Gastrocnemius medialis (tissue), 4 donors: ENCODE measurements around the gene AKAP9.
"Not testable (repeated sequence)": the region's sequence is repeated elsewhere in the genome, so short reads cannot be mapped to it uniquely, and the experiment has no call there.

Experiments used
- POLR2A ChIP-seq, 2 donors: fragments of 450-650 bp; IDR thresholded peaks; one replicate each; pipeline ENCODE4 v1.6.1; 2017; ENCODE audit warnings: antibody characterized with exemption in 2 of 2, mild to moderate bottlenecking in 2 of 2, moderate library complexity in 2 of 2
- TF ChIP-seq, protein P1 (sequence below), 5 experiments: fragments of 450-650 bp in 3 of 5; fragments of 200-600 bp in 2 of 5; sonication (generic) in 2 of 5; IDR thresholded peaks in 4 of 5; conservative IDR thresholded peaks in 1 of 5; 1 replicate in 4 of 5; 2 replicates in 1 of 5; pipeline ENCODE4 v1.5.1; 2016 to 2019; ENCODE audit warnings: antibody characterized with exemption in 5 of 5, mild to moderate bottlenecking in 3 of 5, moderate library complexity in 3 of 5

DNA sequence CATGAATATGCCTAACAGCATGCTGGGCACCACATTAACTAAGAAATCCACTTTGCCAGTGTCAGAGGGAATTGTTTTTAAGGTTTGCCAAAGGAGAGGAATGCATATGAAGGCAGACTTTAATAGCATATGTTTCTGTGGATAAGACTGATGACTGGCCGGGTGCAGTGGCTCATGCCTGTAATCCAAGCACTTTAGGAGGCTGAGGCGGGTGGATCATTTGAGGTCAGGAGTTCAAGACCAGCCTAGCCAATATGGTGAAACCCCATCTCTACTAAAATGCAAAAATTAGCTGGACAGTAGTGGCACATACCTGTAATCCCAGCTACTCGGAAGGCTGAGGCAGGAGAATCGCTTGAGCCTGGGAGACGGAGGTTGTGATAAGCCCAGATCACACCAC lies 47.0 kb upstream of the AKAP9 start:
- TF ChIP-seq, protein P1, sequence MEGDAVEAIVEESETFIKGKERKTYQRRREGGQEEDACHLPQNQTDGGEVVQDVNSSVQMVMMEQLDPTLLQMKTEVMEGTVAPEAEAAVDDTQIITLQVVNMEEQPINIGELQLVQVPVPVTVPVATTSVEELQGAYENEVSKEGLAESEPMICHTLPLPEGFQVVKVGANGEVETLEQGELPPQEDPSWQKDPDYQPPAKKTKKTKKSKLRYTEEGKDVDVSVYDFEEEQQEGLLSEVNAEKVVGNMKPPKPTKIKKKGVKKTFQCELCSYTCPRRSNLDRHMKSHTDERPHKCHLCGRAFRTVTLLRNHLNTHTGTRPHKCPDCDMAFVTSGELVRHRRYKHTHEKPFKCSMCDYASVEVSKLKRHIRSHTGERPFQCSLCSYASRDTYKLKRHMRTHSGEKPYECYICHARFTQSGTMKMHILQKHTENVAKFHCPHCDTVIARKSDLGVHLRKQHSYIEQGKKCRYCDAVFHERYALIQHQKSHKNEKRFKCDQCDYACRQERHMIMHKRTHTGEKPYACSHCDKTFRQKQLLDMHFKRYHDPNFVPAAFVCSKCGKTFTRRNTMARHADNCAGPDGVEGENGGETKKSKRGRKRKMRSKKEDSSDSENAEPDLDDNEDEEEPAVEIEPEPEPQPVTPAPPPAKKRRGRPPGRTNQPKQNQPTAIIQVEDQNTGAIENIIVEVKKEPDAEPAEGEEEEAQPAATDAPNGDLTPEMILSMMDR (IDR thresholded peaks at IDR 0.05 in 4 of 5, conservative IDR thresholded peaks at IDR 0.05 in 1 of 5): not testable (repeated sequence)
- TF ChIP-seq POLR2A (IDR thresholded peaks at IDR 0.05): not testable (repeated sequence)
